ENCODE results near the gene TULP3.

- TF ChIP-seq POLR2A (IDR thresholded peaks at IDR 0.05; ENCODE audit: low read depth, low read length) (no peak), CTCF (IDR thresholded peaks at IDR 0.05; ENCODE audit: extremely low read depth in 1 of 2, insufficient read depth in 1 of 2, low read depth in 1 of 2, low read length in 2 of 2) (no peak), MYC (IDR thresholded peaks at IDR 0.05; ENCODE audit: low read depth, low read length) (no peak), EZH2 (IDR thresholded peaks at IDR 0.05; ENCODE audit: borderline replicate concordance, low read depth, low read length, severe bottlenecking) (no peak), POLR2AphosphoS5 (IDR thresholded peaks at IDR 0.05; ENCODE audit: insufficient read depth, low read depth, low read length) (no peak)
- TF ChIP-seq, protein P1, sequence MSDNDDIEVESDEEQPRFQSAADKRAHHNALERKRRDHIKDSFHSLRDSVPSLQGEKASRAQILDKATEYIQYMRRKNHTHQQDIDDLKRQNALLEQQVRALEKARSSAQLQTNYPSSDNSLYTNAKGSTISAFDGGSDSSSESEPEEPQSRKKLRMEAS (IDR thresholded peaks at IDR 0.05; ENCODE audit: insufficient read depth, insufficient read length), result no peak
These were observed 21.5 kb downstream of the TULP3 start for GRCh38 chr12:2912216-2912575.

Data from endothelial cell of umbilical vein (primary cell).